Muscle layer of duodenum (tissue), 2 donors: Measurements from ENCODE around the gene RBM39.

Experiments
- H3K27ac ChIP-seq: one replicate; pipeline ENCODE4 v1.7.0; 2013; ENCODE audit warnings: mild to moderate bottlenecking, low read length
- H3K27me3 ChIP-seq: one replicate; pipeline ENCODE4 v1.7.0; 2013; ENCODE audit warnings: low read depth, mild to moderate bottlenecking, control low read depth, low read length
- H3K36me3 ChIP-seq, 2 donors: one replicate each; pipeline ENCODE4 v1.7.0; 2013; ENCODE audit warnings: low read length in 2 of 2, control low read depth in 1 of 2, mild to moderate bottlenecking in 1 of 2; ENCODE audit not compliant: insufficient read depth in 2 of 2, control insufficient read depth in 1 of 2
- H3K4me1 ChIP-seq, 2 donors: one replicate each; pipeline ENCODE4 v1.7.0; 2013; ENCODE audit warnings: low read length in 2 of 2, mild to moderate bottlenecking in 2 of 2, control low read depth in 1 of 2, moderate library complexity in 1 of 2; ENCODE audit not compliant: insufficient read depth in 2 of 2, control insufficient read depth in 1 of 2
- H3K4me3 ChIP-seq, 2 donors: one replicate each; pipeline ENCODE4 v1.7.0; 2013; ENCODE audit warnings: low read length in 2 of 2, low read depth in 1 of 2, mild to moderate bottlenecking in 1 of 2
- H3K9me3 ChIP-seq, 2 donors: one replicate each; pipeline ENCODE4 v1.7.0; 2013; ENCODE audit warnings: low read length in 2 of 2, control low read depth in 1 of 2, mild to moderate bottlenecking in 1 of 2; ENCODE audit not compliant: control insufficient read depth in 1 of 2
- donor health status: healthy.

Gene RBM39

DNA sequence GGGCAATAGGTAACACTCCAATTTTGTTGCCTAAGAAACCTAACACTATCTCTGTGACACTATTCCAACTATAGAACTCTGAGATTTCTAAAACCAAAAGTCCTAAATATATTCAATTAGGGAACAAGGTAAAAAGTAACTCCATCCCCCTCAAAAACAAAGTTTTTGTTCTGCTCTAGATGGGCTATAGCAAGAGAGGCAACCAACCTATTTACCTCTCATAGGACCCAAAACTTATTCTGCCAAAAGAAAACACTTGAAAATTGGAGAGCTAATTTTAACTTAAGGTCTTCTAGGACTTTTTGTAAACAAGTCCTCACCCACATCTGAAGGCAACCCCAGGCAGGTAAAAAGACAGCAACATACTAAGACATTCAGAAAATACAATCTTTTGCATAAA lies 7.7 kb downstream of the RBM39 start:
- H3K4me1 ChIP-seq = peaks cover 33 to 93% of the 10 kb centered on the region in 2 donors
- H3K4me3 ChIP-seq = no peak overlapping the region
- peaks cover 79 to 82% of the 10 kb centered on the region in 2 donors for H3K36me3 ChIP-seq
- H3K27me3 ChIP-seq = no peaks in the 10 kb centered on the region
- no peak overlapping the region for H3K27ac ChIP-seq
- no peaks in the 10 kb centered on the region for H3K9me3 ChIP-seq

DNA sequence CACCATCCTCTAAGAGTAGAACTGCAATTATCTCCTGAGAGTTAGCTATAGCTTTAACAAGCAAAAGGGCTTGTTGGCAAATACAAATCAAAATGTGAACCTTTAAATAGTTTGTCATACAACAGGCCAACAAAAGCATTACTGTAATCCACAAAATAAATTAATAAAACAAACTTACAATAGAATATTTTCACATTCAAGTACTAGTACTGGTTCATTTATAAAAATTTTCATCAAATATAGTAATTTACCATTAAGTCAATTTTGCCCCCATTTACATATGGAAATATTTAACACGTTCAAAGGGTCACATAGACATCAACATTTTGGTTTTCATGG lies 9.4 kb downstream of the RBM39 start:
- Histone ChIP-seq H3K27me3 (no peaks in the 10 kb centered on the region), H3K4me3 (no peak overlapping the region), H3K36me3 (peaks cover 74 to 75% of the 10 kb centered on the region in 2 donors), H3K4me1 (peaks cover 27 to 82% of the 10 kb centered on the region in 2 donors), H3K9me3 (no peaks in the 10 kb centered on the region), H3K27ac (no peak overlapping the region)

DNA sequence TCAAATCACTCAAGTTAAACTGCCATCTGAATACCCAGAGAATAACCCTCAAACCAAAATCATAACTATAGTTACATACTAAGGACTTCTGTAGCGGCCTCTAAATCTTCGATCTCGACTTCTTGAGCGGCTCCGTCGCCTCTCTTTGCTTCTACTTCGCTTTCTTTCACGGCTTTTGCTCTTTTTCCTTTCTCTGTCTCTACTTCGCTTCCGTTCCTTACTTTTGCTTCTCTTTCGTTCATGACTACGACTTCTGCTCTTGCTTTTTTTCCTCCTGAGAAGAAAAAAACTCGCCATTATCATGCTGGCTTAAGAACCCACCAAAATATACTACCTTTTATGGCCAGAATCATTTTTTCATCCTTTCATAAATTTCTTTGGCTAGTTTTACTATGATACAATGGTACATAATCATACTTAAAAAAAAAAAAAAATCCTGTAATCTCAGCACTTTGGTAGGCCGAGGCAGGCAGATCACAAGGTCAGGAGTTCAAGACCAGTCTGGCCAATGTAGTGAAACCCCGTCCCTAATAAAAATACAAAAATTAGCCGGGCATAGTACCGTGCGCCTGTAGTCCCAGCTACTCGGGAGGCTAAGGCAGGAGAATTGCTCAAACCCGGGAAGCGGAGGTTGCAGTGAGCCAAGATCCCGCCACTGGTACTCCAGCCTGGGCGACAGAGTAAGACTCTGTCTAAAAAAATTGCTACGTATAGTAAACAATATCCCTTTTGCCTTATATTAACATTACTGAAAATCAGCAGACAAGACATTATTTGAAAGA lies 10.0 kb downstream of the RBM39 start:
- Histone ChIP-seq H3K36me3 (peaks cover 76 to 78% of the 10 kb centered on the region in 2 donors), H3K4me3 (no peak overlapping the region), H3K9me3 (no peaks in the 10 kb centered on the region), H3K27ac (no peak overlapping the region), H3K4me1 (peaks cover 27 to 81% of the 10 kb centered on the region in 2 donors), H3K27me3 (no peaks in the 10 kb centered on the region)

DNA sequence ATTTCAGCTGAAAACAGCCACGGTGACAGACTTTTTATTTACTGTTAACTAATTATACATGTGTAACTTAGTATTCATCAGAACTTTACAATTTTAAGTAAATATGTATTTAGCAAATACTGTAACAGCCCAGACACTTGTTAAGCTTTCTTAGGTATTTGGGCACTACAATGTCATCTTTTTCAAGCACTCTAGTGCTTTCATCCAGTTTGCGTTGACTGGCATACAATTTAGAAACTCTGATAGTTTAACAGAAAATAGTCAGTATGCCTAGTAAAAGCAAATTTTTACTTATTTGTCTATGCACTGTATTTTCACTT lies 10.6 kb downstream of the RBM39 start:
- Histone ChIP-seq H3K27me3 (no peaks in the 10 kb centered on the region), H3K27ac (peak overlapping the region; percentile 17), H3K9me3 (no peaks in the 10 kb centered on the region), H3K36me3 (peaks cover 80 to 84% of the 10 kb centered on the region in 2 donors), H3K4me3 (no peak overlapping the region), H3K4me1 (peaks cover 27 to 75% of the 10 kb centered on the region in 2 donors)

DNA sequence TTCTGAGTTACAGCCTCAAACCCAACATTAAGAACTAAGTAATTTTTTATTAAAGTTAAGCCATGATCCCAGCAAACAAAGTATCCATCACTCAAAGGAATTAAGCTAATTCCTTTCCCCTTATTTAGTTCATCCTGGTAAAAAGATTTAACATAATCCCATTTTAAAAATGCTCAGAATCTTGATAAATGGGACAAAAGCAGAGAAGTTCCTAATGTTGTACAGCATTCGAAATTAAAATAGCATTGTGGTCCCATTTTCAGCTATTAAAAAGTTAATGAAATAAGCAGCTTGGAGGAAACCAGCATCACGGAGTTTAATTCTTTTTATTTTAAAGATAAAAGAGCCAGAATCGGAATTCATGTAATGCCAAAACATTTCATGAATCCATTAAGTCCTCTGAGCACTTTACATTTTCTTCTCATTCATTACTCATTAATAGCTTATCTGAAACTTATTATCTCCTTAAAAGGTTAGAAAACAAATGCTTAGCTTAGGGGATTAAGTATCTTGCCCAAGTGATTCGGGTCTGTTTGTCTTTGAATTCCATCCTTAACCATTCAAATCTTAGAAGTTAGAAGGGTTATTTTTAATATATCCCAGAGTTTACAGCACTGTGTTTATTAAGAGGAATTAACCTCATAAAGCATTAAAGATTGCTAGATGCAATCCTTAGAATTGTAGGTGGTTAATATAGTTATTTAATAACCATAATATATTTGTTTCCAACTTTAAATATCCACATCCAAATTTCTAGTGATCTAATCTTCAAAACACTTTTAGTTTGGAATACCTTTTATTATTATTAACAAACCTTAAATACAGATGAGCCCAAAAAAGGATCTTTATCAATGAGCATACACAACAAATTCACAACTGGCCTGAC lies 11.2 kb downstream of the RBM39 start:
- Histone ChIP-seq H3K4me1 (peaks cover 23 to 69% of the 10 kb centered on the region in 2 donors), H3K27ac (peak overlapping the region; percentile 63), H3K27me3 (no peaks in the 10 kb centered on the region), H3K36me3 (peaks cover 77 to 84% of the 10 kb centered on the region in 2 donors), H3K4me3 (no peak overlapping the region), H3K9me3 (no peaks in the 10 kb centered on the region)

DNA sequence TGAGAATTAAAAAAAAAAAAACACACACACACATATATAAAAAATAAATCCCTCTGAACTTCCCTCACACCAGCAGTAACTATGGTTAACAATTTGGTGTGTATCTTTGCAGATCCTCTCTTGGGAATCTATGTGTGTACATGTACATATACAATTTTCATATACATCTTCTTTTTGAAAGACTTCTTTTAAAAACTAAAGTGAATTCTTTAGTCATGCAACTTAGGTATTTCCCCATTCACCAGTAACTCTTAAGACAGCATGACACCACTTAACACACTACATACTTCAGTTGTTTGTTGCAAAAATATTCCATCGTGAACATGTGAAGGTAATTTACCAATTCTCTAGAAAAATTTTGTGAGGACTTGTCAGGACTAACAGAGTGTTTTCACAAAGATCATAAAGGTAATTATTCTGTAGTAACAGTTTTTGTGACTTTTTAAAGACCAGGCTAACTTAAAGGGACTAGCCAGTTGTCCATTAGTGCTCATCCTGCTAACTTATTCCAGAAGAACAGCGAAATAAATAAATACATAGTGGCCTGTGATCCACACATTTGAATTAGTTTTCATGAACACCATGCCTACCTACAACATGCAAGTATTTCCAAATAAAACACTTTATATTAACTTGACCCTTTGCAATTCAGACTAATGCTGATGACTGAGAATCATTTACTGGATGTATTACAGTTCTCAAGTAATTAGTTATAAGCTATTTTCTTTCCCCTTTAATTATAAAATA lies 12.1 kb downstream of the RBM39 start:
- peaks cover 73 to 82% of the 10 kb centered on the region in 2 donors for H3K36me3 ChIP-seq
- H3K27ac ChIP-seq = peak overlapping the region; percentile 63
- peaks cover 21 to 60% of the 10 kb centered on the region in 2 donors for H3K4me1 ChIP-seq
- no peak overlapping the region for H3K4me3 ChIP-seq
- H3K9me3 ChIP-seq = no peaks in the 10 kb centered on the region
- no peaks in the 10 kb centered on the region for H3K27me3 ChIP-seq

DNA sequence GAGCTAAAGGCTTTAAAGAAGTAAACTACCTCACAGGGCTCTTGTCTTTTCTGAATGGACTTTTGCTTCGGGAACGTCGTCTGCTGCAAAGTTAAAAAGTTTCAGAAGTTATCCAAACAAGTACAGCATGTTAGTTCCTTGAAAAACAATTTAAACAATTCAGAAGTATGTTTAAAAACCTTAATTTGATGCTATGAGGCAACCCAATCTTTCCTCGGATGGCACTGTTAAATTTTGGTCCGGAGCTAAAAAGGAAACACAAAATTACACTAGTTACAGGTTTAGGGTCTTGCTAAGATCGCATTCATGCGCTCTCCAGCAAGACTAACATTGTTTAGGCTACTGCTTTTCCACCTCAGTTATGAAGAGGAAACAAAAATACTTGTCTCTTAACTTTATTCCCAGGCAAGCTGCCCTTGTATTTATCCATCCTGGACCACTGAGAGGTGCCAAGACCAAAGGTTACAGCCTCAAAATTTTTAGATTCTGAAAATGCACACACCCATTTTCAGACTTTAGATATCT lies 12.7 kb downstream of the RBM39 start:
- Histone ChIP-seq H3K27me3 (no peaks in the 10 kb centered on the region), H3K9me3 (no peaks in the 10 kb centered on the region), H3K4me3 (no peak overlapping the region), H3K36me3 (peaks cover 70 to 82% of the 10 kb centered on the region in 2 donors), H3K4me1 (peaks cover 21 to 54% of the 10 kb centered on the region in 2 donors), H3K27ac (no peak overlapping the region)

DNA sequence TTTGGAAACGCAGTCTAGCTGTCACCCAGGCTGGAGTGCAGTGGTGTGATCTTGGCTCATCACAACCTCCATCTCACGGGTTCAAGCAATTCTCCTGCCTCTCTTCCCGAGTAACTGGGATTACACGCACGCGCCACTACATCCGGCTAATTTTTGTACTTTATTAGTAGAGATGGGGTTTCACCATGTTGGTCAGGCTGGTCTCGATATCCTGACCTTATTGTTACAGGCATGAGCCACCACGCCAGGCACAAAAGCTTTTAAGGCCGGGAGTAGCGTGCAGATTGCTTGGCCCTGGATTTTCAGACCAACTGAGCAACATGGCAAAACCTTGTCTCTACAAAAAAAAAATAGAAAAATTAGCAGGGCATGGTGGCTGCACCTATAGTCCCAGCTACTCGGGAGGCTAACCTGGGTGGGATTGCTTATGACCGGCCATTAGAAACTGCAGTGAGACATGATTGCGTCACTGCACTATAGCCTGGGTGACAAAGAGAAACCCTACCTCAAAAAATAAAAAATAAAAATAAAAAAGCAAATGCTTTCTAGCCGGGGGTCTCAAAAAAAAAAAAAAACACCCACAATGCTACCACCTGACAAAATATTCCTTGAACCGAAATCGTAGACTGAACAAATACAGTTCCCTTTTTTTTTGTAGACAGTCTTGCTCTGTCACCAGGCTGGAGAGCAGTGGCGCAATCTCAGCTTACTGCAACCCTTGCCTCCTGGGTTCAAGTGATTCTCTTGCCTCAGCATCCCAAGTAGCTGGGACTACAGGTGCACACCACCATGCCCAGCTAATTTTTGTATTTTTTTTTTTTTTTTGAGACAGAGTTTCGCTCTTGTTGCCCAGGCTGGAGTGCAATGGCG lies 15.0 kb downstream of the RBM39 start:
- H3K9me3 ChIP-seq = no peaks in the 10 kb centered on the region
- H3K4me1 ChIP-seq = peaks cover 11 to 31% of the 10 kb centered on the region in 2 donors
- no peak overlapping the region for H3K27ac ChIP-seq
- peaks cover 59 to 81% of the 10 kb centered on the region in 2 donors for H3K36me3 ChIP-seq
- H3K4me3 ChIP-seq = no peak overlapping the region
- no peaks in the 10 kb centered on the region for H3K27me3 ChIP-seq

DNA sequence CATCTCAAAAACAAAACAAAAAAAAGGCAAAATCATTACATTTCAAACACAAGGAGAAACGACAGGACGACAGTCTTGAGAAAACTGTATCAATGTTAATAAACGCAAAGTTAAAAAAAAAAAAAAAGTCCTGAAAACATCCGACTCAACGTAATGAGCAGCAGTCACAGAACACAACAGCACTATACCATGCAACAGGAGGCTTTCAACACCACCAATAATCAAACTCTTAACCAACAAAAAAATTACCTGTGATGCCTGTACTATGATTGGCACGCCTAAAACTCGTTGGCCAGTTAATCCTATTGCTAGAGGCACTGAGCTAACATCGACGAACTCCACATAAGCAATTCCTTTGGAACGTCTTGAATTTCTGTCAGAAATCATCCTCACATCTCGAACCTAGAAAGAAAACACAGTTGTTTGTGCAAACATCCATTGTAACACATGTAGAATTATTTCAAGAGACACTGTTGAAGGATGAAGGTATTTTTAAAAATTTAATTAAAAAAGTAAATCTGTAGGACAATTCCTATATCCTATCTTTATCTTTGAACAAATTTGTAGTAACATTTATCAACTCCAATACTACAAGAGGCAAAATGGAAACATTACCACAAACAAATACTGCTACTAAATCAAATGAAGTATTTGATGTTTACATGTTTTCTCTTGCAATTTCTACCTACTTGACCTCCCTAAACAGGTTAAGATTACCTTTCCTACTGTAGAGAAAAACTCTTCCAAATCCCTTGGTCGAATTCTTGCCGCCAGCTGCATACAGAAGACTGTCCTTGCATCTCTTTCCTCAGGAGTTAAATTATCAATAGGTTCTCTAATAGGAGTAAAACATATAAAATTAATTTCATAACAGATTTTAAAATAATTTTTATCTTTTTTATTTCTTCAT lies 17.5 kb downstream of the RBM39 start:
- Histone ChIP-seq H3K27me3 (no peaks in the 10 kb centered on the region), H3K9me3 (no peaks in the 10 kb centered on the region), H3K27ac (no peak overlapping the region), H3K36me3 (peaks cover 54 to 84% of the 10 kb centered on the region in 2 donors), H3K4me1 (peaks cover 0 to 6% of the 10 kb centered on the region in 2 donors), H3K4me3 (no peak overlapping the region)
